Right lobe of liver (tissue), 6 donors: ENCODE measurements around the gene RTTN. TPM values are rescaled to one million over a fixed set of nuclear protein-coding genes. Genes with fewer than 3 reads are reported as not detected.

Experiments
- ATAC-seq, 4 donors: fragments of 200-7000 bp; cut with Tn5 transposase; one replicate each; pipeline ENCODE4 v1.9.1; 2020; ENCODE audit warnings: mild to moderate bottlenecking in 4 of 4, moderate library complexity in 4 of 4
- DNase-seq, 3 donors: peaks; one replicate each; pipeline ENCODE4 v3.0.0-alpha.2; 2020
- H3K27ac ChIP-seq, 3 donors: fragments of 200-600 bp; one replicate each; pipeline ENCODE4 v1.8.0; 2022
- H3K27me3 ChIP-seq, 2 donors: fragments of 200-600 bp; one replicate each; pipeline ENCODE4 v1.8.0; 2022
- H3K36me3 ChIP-seq, 4 donors: fragments of 200-600 bp; sonication (generic) in 1 of 4; one replicate each; pipeline versions ENCODE4 v1.5.1 to v1.8.0; 2017 to 2022; ENCODE audit warnings: control low read depth in 1 of 4
- H3K4me1 ChIP-seq, 4 donors: fragments of 200-600 bp; sonication (generic) in 1 of 4; one replicate each; pipeline versions ENCODE4 v1.5.1 to v1.8.0; 2017 to 2022; ENCODE audit warnings: control low read depth in 1 of 4
- H3K4me3 ChIP-seq, 3 donors: fragments of 200-600 bp; one replicate each; pipeline ENCODE4 v1.8.0; 2022
- H3K9me3 ChIP-seq, 4 donors: fragments of 200-600 bp; sonication (generic) in 1 of 4; one replicate each; pipeline versions ENCODE4 v1.5.1 to v1.8.0; 2017 to 2022; ENCODE audit warnings: control low read depth in 1 of 4
- POLR2A ChIP-seq: fragments of 450-650 bp; IDR thresholded peaks from one replicate; pipeline ENCODE4 v1.6.1; 2017; ENCODE audit warnings: antibody characterized with exemption, mild to moderate bottlenecking
- WGBS: methylation state at CpG from one replicate; pipeline ENCODE4 v1.1.6; 2018; ENCODE audit warnings: low coverage, low lambda C conversion rate; ENCODE audit not compliant: insufficient coverage; ENCODE audit errors: missing lambda C conversion rate; 5-methylcytosine and 5-hydroxymethylcytosine counted together
- intact Hi-C, 2 donors: fragments of 100-400 bp; cut with DNase I; formaldehyde crosslinking; loops; one replicate each; pipeline versions ENCODE4 v1.11.2 to v1.14.1; 2022
- total RNA-seq, 6 experiments: library from RNA; depleted of rRNA in 2 of 6; stranded (reverse); fragments of >200 nt in 2 of 6; fragmentation: NEBNext Ultra II Directional in 3 of 6; extraction: Animal tissue kit (Norgen Biotek cat#: 25700) in 3 of 6; gene quantifications; one replicate each; pipeline versions ENCODE4 v1.1.0 to v1.2.4, GENCODE V29; 2016 to 2023
- TF ChIP-seq, protein P1 (sequence below), 4 donors: fragments of 200-600 bp in 3 of 4; fragments of 450-650 bp in 1 of 4; IDR thresholded peaks; one replicate each; pipeline versions ENCODE4 v1.5.1 to v1.8.0; 2016 to 2022; ENCODE audit warnings: antibody characterized with exemption in 4 of 4, mild to moderate bottlenecking in 2 of 4
- donor health status: DM: no; HTN: yes; CAD: no.
- donor health status: DM: no; HTN: no; CAD: no.
- donor health status: DM: no; HTN: no; CAD: no.
- donor health status: DM: no; HTN: yes; CAD: no.
- donor health status: DM: no; HTN: yes; CAD: no.

Gene RTTN
- total RNA-seq, 6 experiments from 2014 or later: 2.3 to 7.4 (median 6.5) TPM

GRCh38 chr18:70195852-70196434, 9.5 kb downstream of the RTTN start:
- H3K9me3 ChIP-seq: no peaks in the 10 kb centered on the region
- H3K36me3 ChIP-seq: peaks cover 0 to 10% (median 3%) of the 10 kb centered on the region in 4 donors
- H3K4me1 ChIP-seq: peaks cover 0 to 8% (median 0%) of the 10 kb centered on the region in 4 donors
- WGBS: 51% methylated on average over 5 of the region's 5 CpGs
- peak; percentile 74 to 85 (median 78) for ATAC-seq
- H3K27ac ChIP-seq: no peak overlapping the region
- intact Hi-C loops: loop anchor here in 1 of 2 donors (10.0 kb wide), 1 partner anchor 239 kb away; no protein-coding TSS in a partner anchor
- H3K4me3 ChIP-seq: no peak overlapping the region
- no peaks in the 10 kb centered on the region for H3K27me3 ChIP-seq
- DNase-seq: no peak
- no peak for TF ChIP-seq POLR2A
- TF ChIP-seq, protein P1, sequence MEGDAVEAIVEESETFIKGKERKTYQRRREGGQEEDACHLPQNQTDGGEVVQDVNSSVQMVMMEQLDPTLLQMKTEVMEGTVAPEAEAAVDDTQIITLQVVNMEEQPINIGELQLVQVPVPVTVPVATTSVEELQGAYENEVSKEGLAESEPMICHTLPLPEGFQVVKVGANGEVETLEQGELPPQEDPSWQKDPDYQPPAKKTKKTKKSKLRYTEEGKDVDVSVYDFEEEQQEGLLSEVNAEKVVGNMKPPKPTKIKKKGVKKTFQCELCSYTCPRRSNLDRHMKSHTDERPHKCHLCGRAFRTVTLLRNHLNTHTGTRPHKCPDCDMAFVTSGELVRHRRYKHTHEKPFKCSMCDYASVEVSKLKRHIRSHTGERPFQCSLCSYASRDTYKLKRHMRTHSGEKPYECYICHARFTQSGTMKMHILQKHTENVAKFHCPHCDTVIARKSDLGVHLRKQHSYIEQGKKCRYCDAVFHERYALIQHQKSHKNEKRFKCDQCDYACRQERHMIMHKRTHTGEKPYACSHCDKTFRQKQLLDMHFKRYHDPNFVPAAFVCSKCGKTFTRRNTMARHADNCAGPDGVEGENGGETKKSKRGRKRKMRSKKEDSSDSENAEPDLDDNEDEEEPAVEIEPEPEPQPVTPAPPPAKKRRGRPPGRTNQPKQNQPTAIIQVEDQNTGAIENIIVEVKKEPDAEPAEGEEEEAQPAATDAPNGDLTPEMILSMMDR (IDR thresholded peaks at IDR 0.05): peak; percentile 78 to 87 (median 82)

GRCh38 chr18:70195014-70195614, 10.4 kb downstream of the RTTN start:
- 76% methylated on average over 3 of the region's 3 CpGs for WGBS
- TF ChIP-seq POLR2A: no peak
- TF ChIP-seq, protein P1 (IDR thresholded peaks at IDR 0.05): no peak
- Histone ChIP-seq H3K4me1 (peaks cover 0 to 8% (median 0%) of the 10 kb centered on the region in 4 donors), H3K27ac (no peak overlapping the region), H3K36me3 (peaks cover 0 to 7% (median 3%) of the 10 kb centered on the region in 4 donors), H3K27me3 (no peaks in the 10 kb centered on the region), H3K9me3 (no peaks in the 10 kb centered on the region), H3K4me3 (no peak overlapping the region)
- no peak for DNase-seq
- ATAC-seq: no peak
- intact Hi-C loops: loop anchor here in 1 of 2 donors (10.0 kb wide), 1 partner anchor 240 kb away; no protein-coding TSS in a partner anchor

GRCh38 chr18:70194227-70194890, 11.1 kb downstream of the RTTN start:
- Histone ChIP-seq H3K27ac (no peak overlapping the region), H3K36me3 (peaks cover 0 to 7% (median 3%) of the 10 kb centered on the region in 4 donors), H3K27me3 (no peaks in the 10 kb centered on the region), H3K4me1 (peaks cover 0 to 8% (median 0%) of the 10 kb centered on the region in 4 donors), H3K4me3 (no peak overlapping the region), H3K9me3 (no peaks in the 10 kb centered on the region)
- DNase-seq (no peak), ATAC-seq (no peak)
- TF ChIP-seq POLR2A: no peak
- TF ChIP-seq, protein P1 (IDR thresholded peaks at IDR 0.05): no peak
- intact Hi-C loops: loop anchor here in 1 of 2 donors (10.0 kb wide), 1 partner anchor 240 kb away; no protein-coding TSS in a partner anchor
- WGBS: 91% methylated on average over 4 of the region's 4 CpGs

DNA sequence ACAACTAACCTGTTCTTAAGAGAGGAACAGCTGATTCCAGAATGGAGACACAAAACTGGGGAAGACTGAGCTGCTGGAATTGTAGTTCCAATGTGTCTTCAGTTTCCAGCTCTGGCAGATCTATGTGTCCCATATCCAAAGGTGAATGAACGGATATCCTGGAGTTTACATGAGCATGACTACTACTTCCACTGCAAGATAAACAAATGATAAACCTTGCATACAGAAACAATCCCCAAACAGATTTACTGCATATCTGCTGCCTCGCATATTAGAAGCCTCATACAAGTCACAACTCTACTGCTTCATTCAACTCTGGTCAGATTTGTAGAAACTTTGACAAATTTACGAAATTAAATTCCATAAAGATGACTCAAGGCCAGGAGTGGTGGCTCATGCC, 15.0 kb downstream of the RTTN start:
- DNase-seq: no peak
- H3K36me3 ChIP-seq: peaks cover 0 to 4% (median 0%) of the 10 kb centered on the region in 4 donors
- H3K4me3 ChIP-seq: no peak overlapping the region
- no peaks in the 10 kb centered on the region for H3K9me3 ChIP-seq
- 58% methylated on average over 3 of the region's 3 CpGs for WGBS
- H3K27me3 ChIP-seq: no peaks in the 10 kb centered on the region
- TF ChIP-seq, protein P1 (IDR thresholded peaks at IDR 0.05): no peak
- TF ChIP-seq POLR2A: no peak
- peak; percentile 46 to 96 (median 58) for ATAC-seq
- no peaks in the 10 kb centered on the region for H3K4me1 ChIP-seq
- H3K27ac ChIP-seq: no peak overlapping the region
- intact Hi-C loops: loop anchor here in 1 of 2 donors (10.0 kb wide), 1 partner anchor 244 kb away; no protein-coding TSS in a partner anchor
